GM12874 (cell line): ENCODE results near the gene FREM3.

Experiments used
- TF ChIP-seq, protein P1 (sequence below): IDR thresholded peaks from 2 replicates; pipeline ENCODE4 v1.5.1; 2011; ENCODE audit warnings: low read depth, mild to moderate bottlenecking, control low read depth, low read length, moderate library complexity; ENCODE audit not compliant: insufficient read depth

The FREM3 gene

DNA sequence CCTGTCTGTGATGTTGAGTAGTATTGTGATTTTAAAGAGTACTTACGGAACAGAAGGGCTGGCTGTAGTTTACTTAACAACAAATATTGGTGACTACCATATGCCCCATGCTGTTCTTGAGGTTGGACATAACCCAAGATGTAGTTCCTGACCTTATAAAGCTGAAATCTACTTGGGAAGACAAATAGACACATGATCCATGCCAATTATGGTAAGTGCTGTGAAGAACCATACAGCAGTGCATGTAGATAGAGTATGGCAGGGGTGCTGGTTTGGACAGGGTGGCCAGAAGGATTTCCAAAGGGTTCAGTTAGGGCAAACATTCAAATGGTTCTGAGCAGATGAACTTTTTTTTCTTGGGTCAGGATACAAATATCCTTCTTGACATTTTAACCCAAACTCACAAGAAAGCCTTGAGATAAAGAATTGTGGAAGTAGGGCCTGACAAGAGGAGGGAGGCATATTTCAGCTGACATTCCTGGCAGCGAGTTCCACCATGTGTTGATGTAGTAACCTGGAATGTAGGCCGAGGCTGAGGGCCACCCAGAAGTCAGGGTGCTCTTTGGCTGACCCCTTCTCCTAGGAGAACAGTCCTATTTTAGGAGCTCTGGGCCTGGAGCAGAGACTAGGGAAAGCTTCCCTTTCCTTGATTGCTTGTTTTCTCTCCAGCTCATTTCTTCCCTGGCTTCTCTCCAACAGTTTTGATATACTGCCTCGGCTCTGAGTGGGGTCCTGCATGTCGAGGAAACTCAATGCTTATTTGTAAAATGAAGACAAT lies 74.2 kb downstream of the FREM3 start:
- TF ChIP-seq, protein P1, sequence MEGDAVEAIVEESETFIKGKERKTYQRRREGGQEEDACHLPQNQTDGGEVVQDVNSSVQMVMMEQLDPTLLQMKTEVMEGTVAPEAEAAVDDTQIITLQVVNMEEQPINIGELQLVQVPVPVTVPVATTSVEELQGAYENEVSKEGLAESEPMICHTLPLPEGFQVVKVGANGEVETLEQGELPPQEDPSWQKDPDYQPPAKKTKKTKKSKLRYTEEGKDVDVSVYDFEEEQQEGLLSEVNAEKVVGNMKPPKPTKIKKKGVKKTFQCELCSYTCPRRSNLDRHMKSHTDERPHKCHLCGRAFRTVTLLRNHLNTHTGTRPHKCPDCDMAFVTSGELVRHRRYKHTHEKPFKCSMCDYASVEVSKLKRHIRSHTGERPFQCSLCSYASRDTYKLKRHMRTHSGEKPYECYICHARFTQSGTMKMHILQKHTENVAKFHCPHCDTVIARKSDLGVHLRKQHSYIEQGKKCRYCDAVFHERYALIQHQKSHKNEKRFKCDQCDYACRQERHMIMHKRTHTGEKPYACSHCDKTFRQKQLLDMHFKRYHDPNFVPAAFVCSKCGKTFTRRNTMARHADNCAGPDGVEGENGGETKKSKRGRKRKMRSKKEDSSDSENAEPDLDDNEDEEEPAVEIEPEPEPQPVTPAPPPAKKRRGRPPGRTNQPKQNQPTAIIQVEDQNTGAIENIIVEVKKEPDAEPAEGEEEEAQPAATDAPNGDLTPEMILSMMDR: no peak

DNA sequence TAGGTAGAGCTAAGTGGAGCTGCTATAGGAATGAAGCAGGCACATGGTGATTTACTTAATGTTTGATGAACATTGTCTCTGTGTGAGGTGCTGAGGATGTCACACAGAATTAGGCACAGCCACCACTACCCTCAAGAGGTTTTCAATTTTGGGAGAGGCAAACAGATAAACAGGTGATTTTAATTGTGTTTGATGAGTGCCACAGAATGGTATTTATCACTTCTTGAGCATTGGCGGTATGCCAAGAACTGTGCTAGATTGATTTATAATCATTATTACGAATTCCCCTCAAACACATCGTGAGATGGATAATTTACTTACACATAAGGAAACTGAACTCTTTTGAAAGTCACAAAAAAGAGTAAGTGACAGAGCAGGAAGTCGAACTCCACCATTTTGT lies 74.8 kb downstream of the FREM3 start:
- TF ChIP-seq, protein P1: no peak

GRCh38 chr4:143623896-143624295 lies 76.6 kb downstream of the FREM3 start:
- TF ChIP-seq, protein P1: no peak

GRCh38 chr4:143618811-143619210 lies 81.7 kb downstream of the FREM3 start:
- TF ChIP-seq, protein P1: no peak

- TF ChIP-seq, protein P1: no peak
Measured at GRCh38 chr4:143617994-143618679, 82.3 kb downstream of the FREM3 start.

- TF ChIP-seq, protein P1: no peak
Measured at GRCh38 chr4:143616771-143617170, 83.7 kb downstream of the FREM3 start.

DNA sequence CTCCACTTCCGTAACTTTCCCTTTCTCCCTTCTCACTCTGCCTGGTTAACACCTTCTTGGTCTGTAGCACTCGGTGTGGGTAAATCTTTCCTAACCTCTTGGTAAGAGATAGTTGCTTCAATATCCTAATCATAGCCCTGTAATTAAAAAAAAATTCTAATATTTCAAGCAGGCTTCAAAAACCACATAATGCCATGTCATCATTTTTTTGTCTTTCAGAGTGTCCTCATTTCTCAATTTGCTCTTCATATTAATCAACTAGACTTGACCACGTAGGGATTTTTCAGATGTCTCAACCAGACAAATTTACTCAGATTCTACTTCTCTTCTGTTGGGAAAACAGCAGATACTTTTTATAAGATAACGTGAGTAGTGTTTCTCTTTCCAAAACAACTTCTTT lies 91.0 kb downstream of the FREM3 start:
- TF ChIP-seq, protein P1: no peak
